ENCODE measurements around the gene ERCC6L.

- no peak for TF ChIP-seq EZH2phosphoT487 (IDR thresholded peaks at IDR 0.05; ENCODE audit: low read length)
- TF ChIP-seq, protein P1, sequence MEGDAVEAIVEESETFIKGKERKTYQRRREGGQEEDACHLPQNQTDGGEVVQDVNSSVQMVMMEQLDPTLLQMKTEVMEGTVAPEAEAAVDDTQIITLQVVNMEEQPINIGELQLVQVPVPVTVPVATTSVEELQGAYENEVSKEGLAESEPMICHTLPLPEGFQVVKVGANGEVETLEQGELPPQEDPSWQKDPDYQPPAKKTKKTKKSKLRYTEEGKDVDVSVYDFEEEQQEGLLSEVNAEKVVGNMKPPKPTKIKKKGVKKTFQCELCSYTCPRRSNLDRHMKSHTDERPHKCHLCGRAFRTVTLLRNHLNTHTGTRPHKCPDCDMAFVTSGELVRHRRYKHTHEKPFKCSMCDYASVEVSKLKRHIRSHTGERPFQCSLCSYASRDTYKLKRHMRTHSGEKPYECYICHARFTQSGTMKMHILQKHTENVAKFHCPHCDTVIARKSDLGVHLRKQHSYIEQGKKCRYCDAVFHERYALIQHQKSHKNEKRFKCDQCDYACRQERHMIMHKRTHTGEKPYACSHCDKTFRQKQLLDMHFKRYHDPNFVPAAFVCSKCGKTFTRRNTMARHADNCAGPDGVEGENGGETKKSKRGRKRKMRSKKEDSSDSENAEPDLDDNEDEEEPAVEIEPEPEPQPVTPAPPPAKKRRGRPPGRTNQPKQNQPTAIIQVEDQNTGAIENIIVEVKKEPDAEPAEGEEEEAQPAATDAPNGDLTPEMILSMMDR (IDR thresholded peaks at IDR 0.05; ENCODE audit: low read length) = no peak
- TF ChIP-seq EZH2 (optimal IDR thresholded peaks at IDR 0.05; ENCODE audit: low read depth, low read length) = no peak
These were observed 8.5 kb downstream of the ERCC6L start for GRCh38 chrX:72230290-72230689.
